ENCODE measurements around the gene TTLL8. TPM values are rescaled to one million over a fixed set of nuclear protein-coding genes. Genes with fewer than 3 reads are reported as not detected.

TTLL8 gene
- total RNA-seq, 1 donor, result not detected

DNA sequence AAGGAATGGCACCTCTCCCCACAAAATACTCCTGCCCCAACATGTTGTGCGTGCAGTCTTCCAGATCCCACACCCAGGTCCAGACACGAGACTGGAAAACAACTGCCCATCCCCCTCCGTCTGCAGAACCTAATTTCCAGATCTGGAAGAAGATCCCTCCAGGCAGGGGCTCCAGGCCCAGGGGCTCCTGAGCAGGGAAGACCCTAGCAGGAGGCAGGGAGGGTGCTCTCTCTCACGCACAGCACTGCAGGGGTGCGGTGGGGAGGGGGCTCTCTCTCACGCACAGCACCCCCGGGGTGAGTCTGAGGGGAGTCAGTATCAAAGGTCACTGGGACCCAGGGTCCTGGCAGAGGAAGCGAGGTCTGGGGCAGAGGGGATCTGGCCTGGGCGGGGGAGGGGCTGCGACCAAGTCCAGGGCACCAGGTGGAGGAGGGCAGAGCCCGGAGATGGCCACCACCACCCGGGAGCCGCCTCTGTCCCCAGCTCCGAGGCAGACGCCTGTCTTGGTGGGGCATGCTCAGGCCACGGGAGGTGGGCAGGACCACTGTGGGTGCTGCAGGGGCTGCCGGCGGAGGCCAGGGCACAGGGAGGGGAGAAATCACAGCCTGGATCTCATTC, 25.5 kb upstream of the TTLL8 start:
- no peak for DNase-seq (ENCODE audit: low read depth)
- TF ChIP-seq, protein P1, sequence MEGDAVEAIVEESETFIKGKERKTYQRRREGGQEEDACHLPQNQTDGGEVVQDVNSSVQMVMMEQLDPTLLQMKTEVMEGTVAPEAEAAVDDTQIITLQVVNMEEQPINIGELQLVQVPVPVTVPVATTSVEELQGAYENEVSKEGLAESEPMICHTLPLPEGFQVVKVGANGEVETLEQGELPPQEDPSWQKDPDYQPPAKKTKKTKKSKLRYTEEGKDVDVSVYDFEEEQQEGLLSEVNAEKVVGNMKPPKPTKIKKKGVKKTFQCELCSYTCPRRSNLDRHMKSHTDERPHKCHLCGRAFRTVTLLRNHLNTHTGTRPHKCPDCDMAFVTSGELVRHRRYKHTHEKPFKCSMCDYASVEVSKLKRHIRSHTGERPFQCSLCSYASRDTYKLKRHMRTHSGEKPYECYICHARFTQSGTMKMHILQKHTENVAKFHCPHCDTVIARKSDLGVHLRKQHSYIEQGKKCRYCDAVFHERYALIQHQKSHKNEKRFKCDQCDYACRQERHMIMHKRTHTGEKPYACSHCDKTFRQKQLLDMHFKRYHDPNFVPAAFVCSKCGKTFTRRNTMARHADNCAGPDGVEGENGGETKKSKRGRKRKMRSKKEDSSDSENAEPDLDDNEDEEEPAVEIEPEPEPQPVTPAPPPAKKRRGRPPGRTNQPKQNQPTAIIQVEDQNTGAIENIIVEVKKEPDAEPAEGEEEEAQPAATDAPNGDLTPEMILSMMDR (IDR thresholded peaks at IDR 0.05; ENCODE audit: insufficient read depth, low read length), result no peak
- H3K4me3 ChIP-seq (ENCODE audit: low read depth, low read length), result no peak overlapping the region

DNA sequence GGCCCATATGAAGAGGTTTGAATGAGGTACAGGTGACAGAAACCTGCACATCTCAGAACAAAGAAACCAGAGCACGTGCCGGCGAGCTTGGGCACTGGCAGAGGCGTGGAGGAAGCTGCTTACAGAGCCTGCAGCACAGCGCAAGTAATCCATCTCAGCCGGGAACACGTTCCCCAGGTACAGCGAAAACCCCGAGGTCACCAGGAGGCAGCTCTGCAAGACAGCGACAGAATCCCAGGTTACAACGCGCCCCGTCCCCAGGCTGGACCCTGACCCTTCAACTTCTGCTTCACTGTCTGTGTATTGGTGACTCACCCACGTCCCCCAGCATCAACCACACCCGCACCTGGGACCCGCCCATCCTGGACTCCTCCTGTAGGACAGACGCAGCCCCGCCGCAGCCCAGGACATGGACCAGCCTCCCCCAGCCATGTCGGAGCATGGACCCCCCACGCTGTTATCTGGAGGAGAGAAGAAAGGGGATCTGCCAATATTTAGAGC, 24.9 kb upstream of the TTLL8 start:
- no peak for DNase-seq (ENCODE audit: low read depth)
- TF ChIP-seq, protein P1 (IDR thresholded peaks at IDR 0.05; ENCODE audit: insufficient read depth, low read length), result no peak
- no peak overlapping the region for H3K4me3 ChIP-seq (ENCODE audit: low read depth, low read length)

DNA sequence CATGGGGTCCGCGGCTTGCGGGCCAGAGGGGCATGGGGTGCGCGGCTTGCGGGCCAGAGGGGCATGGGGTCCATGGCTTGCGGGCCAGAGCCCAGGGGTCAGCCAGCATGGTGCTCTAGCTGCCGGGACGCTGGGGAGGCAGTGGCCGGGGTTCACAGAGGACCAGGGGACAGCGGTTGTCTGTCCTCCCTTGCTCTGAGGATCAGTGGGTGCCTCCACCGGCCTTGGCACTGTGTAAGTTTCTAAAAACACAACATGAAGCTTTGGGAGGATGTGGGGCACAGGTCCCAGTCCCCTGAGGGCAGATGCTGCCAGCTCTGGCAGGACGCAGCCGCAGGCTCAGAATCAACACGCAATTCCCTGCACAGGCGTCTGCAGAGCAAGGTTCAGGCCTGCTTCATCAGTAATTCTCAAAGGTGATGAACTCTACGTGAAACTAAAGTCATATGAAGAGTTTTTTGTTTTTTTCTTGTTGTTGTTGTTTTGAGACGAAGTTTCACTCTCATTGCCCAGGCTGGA, 24.2 kb upstream of the TTLL8 start:
- H3K4me3 ChIP-seq (ENCODE audit: low read depth, low read length), result no peak overlapping the region
- TF ChIP-seq, protein P1 (IDR thresholded peaks at IDR 0.05; ENCODE audit: insufficient read depth, low read length), result no peak
- DNase-seq (ENCODE audit: low read depth), result no peak

DNA sequence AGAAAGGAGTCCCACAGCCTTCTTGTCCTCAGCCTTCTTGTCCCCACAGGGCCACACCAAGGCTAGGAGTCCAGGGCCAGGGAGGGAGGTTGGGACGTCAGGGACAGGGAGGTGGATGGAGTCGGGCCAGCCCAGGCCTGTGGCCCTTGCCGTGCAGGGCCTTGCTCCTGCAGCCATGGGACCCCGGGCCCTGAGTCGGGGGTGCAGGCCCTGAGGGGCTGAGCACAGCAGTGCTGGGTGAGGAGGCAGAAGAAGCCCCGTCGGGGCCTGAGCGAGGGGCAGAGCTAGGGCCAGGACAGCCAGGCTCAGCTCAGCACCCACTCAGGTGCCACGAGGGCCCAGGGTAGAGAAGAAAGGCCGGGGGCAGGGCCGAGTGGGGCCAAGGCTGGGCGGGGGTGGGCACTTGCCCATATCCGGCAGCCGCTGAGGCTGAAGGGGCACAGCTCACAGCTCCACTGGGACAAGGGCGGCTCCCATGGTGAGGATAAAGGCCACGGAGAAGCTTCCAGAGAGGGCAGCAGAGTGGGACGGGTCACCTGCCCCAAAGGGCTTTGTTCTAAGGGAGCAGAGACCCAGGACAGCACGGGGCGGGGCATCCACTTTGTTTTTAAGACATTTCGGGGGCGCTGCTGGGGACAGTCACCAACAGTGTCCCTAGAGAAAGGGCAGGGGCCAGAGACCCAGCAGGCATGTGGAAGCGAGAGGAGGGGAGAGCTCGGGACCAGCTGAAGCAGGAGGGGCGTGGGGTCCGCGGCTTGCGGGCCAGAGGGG, 23.5 kb upstream of the TTLL8 start:
- TF ChIP-seq, protein P1 (IDR thresholded peaks at IDR 0.05; ENCODE audit: insufficient read depth, low read length), result no peak
- DNase-seq (ENCODE audit: low read depth), result no peak

DNA sequence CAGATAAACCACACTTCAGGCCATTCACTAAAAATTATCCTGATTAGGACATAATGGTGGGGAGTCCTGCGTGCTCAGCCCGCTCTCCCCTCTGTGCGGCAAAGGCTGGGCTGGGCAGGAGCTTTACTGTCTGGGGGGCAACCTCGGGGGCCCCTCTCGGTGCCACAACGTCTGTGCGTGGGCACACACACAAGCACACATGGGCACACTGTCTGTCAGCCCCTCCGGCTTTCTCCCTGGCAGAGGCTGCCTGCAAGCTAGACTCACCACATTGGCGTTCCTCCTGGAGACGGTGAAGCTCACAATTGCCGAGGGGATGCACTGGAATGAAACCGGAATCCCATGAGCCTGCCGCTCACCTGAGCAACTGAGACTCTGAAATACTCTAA, 22.0 kb upstream of the TTLL8 start:
- no peak for DNase-seq (ENCODE audit: low read depth)
- TF ChIP-seq, protein P1 (IDR thresholded peaks at IDR 0.05; ENCODE audit: insufficient read depth, low read length), result no peak
- no peak overlapping the region for H3K4me3 ChIP-seq (ENCODE audit: low read depth, low read length)

More for the DNA sequence above, 23.5 kb upstream of the TTLL8 start:
- H3K4me3 ChIP-seq (ENCODE audit: low read depth, low read length), result no peak overlapping the region

DNA sequence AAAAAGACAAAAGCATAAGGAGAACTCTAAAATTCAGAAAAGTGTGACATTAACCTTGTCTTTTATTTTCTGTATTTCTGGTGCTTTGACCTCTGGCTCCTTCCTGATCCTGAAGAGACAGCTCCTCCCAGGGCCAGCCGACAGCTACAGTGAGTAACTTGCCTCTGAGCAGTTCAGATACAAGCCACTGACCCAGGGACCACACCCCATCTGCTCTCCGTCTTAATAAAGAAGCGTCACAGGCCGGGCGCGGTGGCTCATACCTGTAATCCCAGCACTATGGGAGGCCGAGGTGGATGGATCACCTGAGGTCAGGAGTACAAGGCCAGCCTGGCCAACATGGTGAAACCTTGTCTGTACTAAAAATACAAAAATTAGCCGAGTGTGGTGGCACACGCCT, 20.7 kb upstream of the TTLL8 start:
- TF ChIP-seq, protein P1 (IDR thresholded peaks at IDR 0.05; ENCODE audit: insufficient read depth, low read length), result no peak
- H3K4me3 ChIP-seq (ENCODE audit: low read depth, low read length), result no peak overlapping the region
- DNase-seq (ENCODE audit: low read depth), result no peak

Measured in fibroblast of the aortic adventitia (primary cell).